Left renal pelvis (tissue), 4 donors: ENCODE measurements around the gene PHF12. TPM values are rescaled to one million over a fixed set of nuclear protein-coding genes. Genes with fewer than 3 reads are reported as not detected.
"Not testable (repeated sequence)": the region's sequence is repeated elsewhere in the genome, so short reads cannot be mapped to it uniquely, and the experiment has no call there.

ENCODE experiments used
- DNase-seq, 4 donors: peaks; one replicate each; pipeline ENCODE4 v3.0.0-alpha.2; 2013; ENCODE audit warnings: low read depth in 4 of 4, low spot score in 3 of 4
- polyA plus RNA-seq, 4 donors: library from polyadenylated mRNA; unstranded; fragments of 120-200 nt; gene quantifications; one replicate each; pipeline ENCODE4 v1.2.1, GENCODE V29; 2013; ENCODE audit not compliant: insufficient read length in 4 of 4

PHF12 gene
- polyA plus RNA-seq, 4 donors, result 38.9 to 52.6 (median 43.7) TPM

DNA sequence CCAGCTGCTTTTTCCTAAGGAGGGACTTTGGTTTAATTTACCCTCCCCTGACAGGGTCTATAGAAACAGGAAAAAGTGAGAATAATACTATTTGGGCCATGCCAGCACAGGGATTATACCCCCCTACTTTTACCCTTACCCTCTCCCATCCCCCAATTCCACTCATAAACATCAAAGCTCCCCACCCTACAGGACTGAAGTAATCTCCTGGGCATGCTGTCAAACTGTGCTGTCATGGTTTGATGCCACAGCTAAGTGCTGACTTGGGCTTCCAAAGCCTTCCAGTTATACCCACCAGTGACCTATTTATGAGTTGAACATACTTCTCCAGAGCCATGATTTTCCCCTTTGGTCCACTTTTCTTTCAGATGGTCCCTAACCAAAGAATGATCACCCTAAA, 12.8 kb downstream of the PHF12 start:
- no peak for DNase-seq

DNA sequence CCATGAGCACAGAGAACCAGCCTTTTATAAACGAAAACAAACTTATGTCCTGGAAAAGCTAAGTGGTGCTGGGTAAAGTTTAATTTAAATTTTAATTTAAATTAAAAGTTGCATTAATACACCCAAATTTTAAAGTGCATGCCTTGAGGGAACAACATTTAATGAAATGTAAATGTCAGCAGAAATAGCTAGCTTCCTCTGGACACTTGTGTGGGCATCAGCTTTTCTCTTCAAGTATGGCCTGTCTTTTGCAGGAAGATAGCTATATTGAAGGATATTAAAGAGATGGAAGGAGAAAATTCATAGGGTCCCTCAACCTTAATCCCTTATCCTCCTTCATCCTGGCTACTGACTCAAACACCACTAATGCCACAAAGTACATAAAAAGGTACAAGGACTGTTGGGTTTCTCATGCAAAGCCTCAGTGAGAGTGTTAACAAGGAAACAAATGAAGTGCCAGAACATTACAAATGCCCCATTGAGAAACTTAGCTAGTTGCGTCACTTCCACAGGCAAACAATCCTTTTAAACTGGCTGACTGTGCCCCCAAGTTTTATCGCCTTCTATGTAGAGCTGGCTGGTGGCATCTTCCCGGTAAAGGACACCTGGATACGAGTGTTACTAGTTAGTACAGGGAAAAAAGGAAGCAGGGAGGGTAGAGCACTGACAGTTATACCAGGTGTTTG, 14.1 kb downstream of the PHF12 start:
- DNase-seq, result no peak

DNA sequence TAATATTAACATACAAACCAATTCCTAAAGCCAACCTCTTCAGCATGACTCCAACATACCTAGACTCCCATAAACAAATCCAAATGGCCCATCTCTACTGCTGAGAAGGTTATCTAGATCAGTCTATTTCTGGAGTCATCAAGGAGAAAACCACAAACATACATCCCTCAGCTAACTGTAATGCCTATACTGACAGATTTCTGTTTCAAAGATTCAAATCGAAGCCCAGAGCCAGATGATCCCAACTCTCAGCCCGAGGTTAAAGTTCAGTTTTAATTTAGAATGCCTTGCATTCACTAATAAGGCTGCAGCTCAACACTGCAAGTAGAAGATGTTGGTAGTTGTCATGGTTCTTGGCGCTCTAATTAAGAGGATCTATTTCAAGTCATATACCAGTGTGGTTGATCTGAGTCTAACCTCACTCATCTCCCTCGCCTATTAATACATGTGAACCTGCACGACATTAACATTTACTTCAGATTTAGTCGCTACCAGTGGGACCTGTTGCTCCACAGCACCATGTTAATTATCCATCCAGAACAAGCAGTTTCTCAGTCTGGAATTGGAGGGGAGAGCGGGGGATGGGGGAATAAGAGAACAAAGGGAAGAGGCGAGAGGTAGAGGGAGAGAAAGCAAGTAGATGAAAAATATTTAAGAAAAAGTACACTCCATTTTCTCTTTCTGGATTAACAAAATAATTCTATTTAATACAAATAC, 15.4 kb downstream of the PHF12 start:
- no peak for DNase-seq

DNA sequence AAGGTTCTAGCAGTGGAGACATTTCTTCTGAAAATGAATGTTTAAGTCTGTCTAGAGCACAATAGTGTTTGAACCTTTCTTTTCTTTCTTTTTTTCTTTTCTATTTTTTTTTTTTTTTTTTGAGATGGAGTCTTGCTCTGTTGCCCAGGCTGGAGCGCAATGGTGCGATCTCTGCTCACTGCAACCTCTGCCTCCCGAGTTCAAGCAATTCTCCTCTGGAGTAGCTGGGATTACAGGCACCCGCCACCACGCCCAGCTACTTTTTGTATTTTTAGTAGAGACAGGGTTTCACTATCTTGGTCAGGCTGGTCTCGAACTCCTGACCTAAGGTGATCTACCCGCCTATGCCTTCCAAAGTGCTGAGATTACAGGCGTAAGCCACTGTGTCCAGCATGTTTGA, 16.8 kb downstream of the PHF12 start:
- DNase-seq, result not testable (repeated sequence)

DNA sequence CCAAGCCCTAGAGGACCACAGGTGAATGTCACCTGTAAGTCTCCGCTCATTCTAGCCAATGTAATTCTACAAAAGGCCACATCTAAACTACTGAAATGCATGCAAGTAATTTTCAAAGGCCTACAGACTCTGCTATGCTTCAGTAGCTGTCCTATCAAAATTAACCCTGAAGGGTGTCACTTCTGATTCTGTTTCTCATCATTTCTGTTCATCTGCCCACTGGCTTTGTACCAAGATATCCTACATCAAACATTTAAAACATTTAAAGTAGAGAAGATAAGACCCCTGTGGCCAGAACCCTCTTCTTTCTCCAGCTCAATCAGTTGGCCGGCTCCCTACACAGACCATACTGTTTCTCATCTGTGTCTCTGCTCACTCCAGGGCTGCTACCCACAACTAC, 21.5 kb downstream of the PHF12 start:
- no peak for DNase-seq

DNA sequence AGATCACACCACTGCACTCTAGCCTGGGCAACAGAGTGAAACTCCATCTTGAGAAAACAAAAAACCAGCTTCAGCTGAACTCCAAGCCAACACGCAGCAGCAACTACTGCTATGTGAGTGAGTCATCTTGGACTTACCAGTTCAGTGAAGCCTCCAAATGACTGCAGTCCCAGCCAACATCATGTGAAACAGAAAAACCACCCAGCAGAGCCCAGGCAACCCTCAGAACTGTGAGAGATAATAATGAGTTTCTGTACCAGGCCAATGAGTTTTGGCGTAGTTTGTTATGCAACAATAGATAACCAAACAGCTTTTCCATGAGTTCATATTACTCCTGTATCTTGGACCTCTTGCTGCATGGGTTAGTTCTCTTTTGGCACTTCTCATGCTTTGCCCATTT, 23.3 kb downstream of the PHF12 start:
- no peak for DNase-seq

DNA sequence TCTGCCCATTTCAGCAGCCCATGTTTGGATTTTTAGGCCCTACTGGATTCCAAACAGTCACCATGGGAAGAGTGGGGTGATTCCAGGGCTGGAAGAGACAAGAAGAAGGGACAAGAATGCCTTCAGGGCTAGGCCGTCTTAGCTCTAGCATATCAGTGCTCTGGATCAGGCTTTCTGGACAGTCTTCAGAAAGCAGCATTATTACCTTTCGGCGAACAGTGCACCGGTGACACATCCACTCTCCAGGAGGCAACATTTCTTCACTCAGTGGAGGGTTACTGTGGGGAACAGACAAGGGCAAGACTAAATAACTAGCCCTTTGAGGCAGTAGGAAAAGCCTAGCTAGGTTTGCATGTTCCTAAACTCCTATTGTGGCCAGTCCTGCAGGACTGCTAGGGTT, 24.5 kb downstream of the PHF12 start:
- DNase-seq, result no peak

DNA sequence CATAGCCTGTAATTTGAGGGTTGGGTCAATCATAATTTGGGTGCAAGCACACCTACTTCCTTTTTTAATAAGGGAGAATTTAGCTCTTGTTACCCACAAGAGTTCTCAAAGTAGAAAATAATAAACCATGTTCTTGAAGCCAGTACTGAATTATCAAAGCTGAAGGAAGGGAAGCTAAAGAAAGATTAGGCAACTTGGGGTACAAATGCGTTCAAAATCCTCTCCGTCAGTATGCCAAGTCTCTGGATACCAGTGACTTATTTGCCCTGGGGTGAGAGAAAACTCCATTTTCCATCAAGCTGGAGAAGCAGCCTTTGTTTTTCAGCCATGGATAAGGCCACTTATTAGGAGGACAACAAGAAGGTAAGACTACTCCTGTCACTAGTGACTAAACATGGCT, 25.0 kb downstream of the PHF12 start:
- DNase-seq, result no peak

DNA sequence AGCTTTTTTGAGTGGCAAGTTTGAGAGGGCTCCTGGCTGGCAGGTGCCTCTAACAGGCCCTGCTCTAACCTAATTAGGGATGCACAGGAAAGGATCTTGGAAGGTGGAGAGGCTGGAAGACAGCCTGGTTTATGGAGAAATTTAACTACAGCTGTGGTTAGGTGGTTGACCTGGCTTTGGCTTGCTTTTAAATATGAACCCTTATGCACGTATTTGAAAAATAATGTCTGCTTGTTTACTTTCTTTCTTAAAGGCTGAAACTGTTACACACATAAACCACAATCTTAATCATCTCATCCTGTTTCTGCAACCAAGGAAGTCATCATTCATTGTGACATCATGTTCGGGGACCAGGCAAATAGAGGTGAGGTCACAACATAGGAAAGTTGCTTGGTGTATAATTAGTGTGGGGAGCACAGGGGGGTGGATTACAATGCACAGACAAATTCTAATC, 25.4 kb downstream of the PHF12 start:
- DNase-seq, result no peak

DNA sequence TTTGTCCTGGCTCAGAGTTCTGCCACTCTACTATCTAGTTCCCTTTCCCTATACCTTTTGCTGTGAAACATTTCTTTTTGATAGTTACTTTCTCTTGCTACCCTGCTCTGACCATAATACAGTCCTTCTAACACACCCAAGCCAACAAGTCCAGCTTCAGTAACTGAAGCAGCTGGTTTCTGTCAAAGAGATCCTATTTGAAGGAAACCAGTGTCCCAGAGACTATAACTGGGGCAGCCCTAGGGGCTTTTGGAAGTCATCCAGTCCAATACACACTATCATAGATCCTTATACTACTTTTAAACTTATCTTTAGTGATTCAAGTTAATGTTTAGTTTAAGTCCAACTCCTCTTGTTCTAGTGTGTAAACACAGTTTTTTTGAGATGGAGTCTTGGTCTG, 31.1 kb downstream of the PHF12 start:
- DNase-seq, result no peak

DNA sequence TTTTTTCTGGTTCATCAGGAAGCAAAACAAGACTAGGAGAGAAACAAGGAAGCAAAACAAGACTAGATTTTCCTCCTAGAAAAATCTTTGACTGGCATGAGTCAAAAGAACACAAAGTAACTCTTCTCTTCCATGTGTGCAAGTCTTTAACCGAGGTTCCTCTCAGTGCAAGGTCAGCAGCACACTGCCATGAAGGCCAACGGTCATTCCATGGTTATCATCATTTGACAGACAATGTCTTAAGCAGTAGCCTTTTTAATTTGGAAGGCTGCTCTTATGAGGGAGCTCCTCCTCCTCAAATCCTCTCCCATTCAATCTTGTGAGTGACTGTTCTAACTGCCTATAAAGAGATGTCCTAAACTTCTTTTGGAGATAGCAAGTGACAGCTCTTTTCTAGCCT, 33.0 kb downstream of the PHF12 start:
- DNase-seq, result no peak

DNA sequence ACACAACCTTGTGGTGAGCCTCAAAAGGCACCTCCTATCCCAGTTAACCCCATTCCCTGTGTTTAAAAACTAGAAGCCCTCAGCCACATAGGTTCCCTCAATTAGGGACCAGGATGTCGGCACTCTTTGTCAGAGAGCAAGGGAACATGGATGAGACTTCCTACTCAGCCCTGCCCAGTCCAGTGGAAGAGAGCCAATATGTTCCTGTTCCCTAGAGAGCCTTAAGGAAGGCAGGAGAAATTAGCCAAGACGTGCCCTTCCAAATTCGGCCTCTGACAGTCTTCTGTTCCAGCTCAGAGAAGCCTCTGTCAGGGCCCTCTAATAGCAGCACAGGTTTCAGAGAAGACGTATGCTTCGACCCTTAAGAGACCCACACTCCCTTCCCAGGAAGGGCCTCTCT, 33.9 kb downstream of the PHF12 start:
- no peak for DNase-seq

DNA sequence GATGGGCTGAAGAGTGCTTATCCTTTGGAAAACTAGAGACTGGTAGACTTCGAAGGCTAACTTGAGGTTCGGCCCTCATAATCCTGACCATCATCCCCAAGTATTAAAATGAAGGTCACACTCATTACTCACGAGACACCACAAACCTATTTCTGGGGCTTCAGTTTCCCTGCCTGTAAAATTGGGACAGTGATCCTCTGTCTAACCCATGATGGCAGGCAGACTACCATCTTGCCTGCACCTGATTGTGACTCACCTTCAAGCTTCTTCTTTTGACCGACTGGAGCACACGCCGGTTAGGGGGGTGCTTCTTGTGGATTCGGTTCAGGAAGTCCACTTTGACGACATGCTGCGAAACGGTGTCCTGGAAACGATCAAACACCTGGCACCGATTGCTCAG, 34.3 kb downstream of the PHF12 start:
- DNase-seq, result no peak

DNA sequence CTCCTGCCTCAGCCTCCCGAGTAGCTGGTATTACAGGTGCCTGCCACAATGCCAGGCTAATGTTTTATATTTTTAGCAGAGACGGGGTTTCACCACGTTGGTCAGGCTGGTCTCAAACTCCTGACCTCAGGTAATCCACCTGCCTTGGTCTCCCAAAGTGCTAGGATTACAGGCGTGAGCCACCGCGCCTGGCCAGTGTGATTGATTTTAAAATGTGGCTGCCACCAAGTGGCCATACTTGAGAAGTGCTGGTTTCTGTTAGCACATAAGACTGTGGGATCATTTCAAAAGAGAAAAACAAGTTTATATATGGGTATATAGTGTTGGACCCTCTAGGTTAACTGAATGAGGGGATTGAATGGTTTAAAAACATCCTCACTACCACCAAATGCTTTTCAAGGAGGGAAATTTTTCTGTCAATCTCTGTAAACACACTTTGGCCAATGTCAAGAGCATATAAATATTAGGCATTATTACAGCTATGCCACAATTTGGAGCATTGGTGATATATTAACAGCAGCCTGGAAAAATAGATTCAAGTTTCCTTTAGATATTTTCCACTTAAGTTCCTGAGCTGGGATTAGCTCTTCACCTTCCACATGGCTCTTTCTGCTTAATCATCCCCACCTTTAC, 34.9 kb downstream of the PHF12 start:
- DNase-seq, result no peak

DNA sequence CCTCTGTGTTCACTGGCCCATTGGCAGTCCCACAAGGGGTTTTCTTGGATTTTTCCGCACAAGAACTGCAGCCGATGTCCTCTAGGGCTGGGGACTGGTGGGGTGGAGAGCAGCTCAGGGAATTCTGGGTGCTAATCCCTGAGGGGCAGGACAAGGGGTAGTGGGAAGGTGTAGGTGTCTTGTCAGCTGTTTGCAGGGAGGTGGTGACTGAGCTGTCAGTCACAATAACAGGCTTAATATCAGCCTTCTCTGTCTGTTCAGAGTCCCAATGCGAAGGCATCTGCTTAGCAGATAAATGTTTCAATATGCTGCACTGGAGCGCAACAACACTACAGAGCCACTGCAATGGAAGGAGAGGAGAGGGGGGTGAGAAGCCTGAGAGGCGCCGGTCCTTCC, 38.4 kb downstream of the PHF12 start:
- no peak for DNase-seq

DNA sequence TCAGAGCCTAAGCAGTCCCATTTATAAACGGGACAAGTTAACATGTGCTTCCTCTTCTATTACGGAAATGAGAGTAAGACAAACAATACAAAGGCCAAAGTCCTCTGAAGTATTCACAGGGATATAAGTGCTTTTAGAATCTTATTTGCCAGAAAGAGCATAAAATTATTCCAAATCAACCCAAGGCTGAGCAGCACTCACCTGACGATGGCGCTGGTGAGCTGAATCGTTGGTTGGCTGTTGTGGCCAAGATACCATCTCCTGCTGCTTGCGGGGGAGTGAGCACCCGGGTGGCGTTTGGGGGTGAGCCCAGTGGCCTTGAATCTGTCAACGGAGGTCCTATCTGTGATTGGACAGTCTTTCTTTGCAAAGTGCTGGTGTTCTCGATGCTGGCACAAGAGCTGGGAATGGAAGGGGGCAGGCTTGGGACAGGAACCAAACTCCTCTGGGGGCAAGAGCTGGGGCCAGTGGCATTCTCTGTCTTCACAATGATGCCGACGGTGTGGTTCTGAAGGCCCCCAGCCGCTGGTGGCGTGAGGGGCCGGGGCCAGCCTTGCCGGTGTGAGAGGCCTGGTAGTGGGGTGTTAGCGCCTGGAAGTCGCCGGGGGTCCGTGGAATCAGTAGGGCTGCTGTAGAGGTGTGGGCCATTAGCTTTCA, 38.9 kb downstream of the PHF12 start:
- no peak for DNase-seq

DNA sequence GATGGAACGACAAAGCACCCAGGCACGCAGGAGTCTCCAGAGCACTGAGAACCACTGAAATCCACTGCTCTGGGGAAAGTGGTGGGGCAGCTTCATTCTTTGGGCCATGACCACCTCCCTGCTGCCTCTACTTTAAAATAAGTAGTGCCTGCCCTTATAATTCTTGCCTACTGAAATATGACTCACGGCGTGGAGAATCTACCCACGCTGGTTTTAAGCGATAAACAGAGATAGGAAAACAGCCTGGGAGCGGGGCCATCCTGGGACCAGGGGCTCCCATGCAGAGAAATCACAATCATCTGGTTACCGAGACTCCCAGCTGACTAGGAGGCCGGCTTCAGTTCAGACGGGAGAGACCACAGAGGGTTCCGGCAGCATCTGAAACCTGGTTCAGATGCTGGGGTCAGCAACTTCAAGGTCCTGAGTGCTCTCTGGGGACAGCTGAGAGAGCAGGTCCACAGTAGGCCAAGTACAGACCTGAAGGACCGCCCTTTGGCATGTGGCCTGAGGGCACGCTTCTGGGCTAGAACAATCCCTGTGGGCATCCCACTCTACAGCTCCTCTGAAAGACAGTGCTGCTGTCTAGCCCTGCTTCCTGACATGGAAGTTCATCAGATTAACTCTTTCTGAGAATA, 39.8 kb downstream of the PHF12 start:
- no peak for DNase-seq

DNA sequence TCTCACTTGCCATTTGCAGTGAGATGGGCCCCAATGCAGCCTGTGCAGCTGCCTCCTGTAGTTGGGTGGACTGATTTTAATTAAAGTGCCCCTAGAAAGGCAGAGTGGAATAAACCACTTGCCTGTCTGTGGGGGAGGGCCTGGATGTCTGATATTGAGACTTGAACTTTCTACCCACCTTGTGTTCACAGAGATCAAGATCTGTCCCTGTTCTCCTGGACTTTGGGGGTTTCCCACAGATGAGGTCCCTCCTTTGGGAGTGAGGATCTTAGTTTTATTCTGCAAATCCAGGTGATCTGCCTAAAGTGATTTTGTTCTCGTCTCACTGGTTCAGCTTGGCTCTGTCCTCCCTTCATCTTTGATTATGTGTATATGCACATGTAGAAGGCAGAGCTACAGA, 40.8 kb downstream of the PHF12 start:
- DNase-seq, result no peak

DNA sequence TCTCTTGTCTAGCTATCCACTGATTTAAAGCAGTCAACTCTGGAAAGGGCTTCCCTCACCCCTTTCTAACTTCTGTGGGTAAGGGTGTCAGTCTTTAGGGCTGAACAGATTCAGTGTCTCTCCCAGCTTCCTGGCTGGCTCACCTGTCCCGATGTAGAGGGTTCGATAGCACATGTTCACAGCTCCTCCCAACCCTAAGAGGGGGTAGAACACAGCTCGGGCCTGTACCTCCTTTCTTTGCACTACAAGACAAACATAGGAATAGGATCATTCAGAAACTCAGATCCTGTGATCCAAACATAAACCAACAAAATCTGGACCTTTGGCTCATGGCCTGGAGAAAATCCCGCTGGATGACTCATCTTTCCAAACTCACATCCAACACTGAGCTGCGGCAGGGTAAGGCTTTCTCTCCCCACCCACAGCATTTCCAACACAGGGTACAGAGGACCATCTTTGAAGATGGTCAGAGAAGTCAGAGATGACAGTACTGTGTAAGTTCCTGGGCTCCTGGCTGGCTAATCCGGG, 42.6 kb downstream of the PHF12 start:
- DNase-seq, result no peak

DNA sequence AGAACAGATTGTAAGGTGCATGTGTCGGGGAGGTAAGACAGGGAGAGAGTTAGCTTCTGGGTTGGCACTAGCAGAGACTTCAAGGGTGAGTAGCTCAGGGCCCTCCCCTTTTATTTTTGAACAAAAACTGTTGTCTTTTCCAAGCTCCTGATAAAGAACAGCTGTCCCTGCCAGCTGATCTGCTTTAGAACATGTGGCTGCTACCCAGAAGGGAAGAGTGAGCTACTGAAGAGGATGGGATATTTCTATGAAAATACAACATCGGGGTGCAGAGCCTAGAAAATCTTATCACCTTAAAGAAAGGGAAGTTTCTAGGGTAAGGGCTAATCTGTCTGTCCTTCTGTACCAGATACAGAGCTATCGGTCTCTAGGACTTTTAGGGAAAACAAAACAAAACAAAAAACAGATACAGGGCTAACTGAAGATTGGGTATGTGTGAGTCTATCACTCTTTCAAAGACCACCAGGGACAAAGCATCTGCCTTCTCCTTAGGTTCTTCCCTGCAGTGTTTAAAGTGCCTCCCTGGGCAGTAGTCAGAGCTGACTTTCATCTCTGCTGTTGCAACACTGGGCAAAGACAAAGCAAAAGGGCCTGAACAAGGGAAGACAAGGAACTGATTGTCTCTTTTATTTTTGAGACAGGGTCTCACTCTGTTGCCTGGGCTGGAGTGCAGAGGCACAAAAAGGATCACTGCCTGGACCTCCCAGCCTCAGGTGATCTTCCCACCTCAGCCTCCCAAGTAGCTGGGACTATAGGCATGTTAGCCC, 43.4 kb downstream of the PHF12 start:
- DNase-seq, result no peak
